Measurements from ENCODE around the gene AGMAT. TPM values are rescaled to one million over a fixed set of nuclear protein-coding genes. Genes with fewer than 3 reads are reported as not detected.

AGMAT gene
- total and polyA plus RNA-seq, 9 of the 15 experiments (the other 6 are each of a cell fraction or from before 2014, with no cell fraction given): not detected

DNA sequence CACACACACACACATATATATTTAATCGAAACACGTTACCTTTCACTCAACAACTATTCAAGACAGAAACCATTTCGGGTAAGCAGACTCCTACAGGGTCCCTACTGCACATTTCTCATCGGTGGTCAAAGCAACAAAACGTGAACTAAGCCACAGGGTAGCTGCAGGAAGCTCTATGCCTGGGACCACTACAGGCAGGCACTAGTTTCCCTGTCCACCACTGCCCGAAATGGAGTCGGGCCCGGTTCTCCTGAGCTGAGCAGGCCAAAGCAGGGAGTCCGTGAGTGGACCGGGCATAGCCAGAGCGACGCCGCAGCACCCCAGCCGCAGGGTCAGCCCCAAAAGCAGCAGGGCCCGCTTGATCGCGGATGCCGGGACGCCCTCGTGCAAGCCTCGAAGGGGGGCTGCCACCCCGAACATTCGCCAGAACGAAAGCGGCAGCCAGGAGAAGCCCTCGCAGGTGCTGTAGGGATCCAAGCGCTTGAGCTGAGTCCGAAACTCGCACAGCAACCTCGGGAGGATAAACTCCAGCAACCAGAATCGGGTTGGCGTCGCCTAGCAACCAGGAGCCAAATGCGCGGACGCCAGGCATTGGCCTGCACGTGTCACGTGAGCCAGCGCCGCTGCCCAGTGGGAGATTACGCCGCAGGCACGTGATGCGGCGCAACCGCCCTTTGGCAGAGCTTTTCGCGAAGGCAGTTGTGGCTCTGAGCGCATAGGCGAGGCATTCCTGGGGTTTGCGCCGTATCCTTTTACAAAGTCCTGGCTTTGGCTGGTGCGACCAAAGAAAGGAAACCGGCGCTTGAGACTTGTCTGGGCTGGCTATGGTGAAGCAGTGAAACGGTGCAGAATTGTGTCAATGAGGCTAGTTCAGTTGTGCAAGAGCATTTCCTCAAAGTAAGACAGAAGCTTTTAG, 18.5 kb upstream of the AGMAT start (continued):
- TF ChIP-seq RERE (CRISPR knock-in tag; IDR thresholded peaks at IDR 0.05; ENCODE audit: borderline replicate concordance) (no peak), ZNF668 (CRISPR knock-in tag; IDR thresholded peaks at IDR 0.05) (no peak), CHCHD3 (CRISPR knock-in tag; IDR thresholded peaks at IDR 0.05) (no peak), MBD2 (IDR thresholded peaks at IDR 0.05; ENCODE audit: borderline replicate concordance, low read depth) (peak; percentile 42; the same call in 1 of the 2 replicates), MXI1 (IDR thresholded peaks at IDR 0.05; ENCODE audit: low read depth, low read length) (no peak), ZNF507 (tag; conservative IDR thresholded peaks at IDR 0.05) (no peak), ARID2 (IDR thresholded peaks at IDR 0.05) (no peak), SMARCC2 (IDR thresholded peaks at IDR 0.05; ENCODE audit: low read depth) (no peak), IRF1 (CRISPR knock-in tag; IDR thresholded peaks at IDR 0.05; ENCODE audit: borderline replicate concordance) (no peak), PCBP2 (IDR thresholded peaks at IDR 0.05; ENCODE audit: low read depth, low read length, poor library complexity, severe bottlenecking) (no peak), ZNF217 (CRISPR knock-in tag; IDR thresholded peaks at IDR 0.05) (no peak), NFATC3 (IDR thresholded peaks at IDR 0.05) (no peak), HNRNPH1 (optimal IDR thresholded peaks at IDR 0.05; ENCODE audit: low read depth, low read length) (no peak)
- TF ChIP-seq, protein P1, sequence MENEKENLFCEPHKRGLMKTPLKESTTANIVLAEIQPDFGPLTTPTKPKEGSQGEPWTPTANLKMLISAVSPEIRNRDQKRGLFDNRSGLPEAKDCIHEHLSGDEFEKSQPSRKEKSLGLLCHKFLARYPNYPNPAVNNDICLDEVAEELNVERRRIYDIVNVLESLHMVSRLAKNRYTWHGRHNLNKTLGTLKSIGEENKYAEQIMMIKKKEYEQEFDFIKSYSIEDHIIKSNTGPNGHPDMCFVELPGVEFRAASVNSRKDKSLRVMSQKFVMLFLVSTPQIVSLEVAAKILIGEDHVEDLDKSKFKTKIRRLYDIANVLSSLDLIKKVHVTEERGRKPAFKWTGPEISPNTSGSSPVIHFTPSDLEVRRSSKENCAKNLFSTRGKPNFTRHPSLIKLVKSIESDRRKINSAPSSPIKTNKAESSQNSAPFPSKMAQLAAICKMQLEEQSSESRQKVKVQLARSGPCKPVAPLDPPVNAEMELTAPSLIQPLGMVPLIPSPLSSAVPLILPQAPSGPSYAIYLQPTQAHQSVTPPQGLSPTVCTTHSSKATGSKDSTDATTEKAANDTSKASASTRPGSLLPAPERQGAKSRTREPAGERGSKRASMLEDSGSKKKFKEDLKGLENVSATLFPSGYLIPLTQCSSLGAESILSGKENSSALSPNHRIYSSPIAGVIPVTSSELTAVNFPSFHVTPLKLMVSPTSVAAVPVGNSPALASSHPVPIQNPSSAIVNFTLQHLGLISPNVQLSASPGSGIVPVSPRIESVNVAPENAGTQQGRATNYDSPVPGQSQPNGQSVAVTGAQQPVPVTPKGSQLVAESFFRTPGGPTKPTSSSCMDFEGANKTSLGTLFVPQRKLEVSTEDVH (IDR thresholded peaks at IDR 0.05; ENCODE audit: low read depth, partially characterized antibody): no peak
- TF ChIP-seq, protein P2, sequence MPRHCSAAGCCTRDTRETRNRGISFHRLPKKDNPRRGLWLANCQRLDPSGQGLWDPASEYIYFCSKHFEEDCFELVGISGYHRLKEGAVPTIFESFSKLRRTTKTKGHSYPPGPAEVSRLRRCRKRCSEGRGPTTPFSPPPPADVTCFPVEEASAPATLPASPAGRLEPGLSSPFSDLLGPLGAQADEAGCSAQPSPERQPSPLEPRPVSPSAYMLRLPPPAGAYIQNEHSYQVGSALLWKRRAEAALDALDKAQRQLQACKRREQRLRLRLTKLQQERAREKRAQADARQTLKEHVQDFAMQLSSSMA (CRISPR knock-in tag; IDR thresholded peaks at IDR 0.05): no peak
- TF ChIP-seq, protein P3, sequence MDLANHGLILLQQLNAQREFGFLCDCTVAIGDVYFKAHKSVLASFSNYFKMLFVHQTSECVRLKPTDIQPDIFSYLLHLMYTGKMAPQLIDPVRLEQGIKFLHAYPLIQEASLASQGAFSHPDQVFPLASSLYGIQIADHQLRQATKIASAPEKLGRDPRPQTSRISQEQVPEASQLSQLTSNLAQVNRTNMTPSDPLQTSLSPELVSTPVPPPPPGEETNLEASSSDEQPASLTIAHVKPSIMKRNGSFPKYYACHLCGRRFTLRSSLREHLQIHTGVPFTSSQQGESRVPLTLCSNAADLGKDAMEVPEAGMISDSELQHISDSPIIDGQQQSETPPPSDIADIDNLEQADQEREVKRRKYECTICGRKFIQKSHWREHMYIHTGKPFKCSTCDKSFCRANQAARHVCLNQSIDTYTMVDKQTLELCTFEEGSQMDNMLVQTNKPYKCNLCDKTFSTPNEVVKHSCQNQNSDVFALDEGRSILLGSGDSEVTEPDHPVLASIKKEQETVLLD (IDR thresholded peaks at IDR 0.05): no peak

Measured in K562 (cell line).